Endothelial cell of umbilical vein (primary cell): ENCODE results near the gene GPALPP1. TPM values are rescaled to one million over a fixed set of nuclear protein-coding genes. Genes with fewer than 3 reads are reported as not detected.
"Not testable (repeated sequence)": the region's sequence is repeated elsewhere in the genome, so short reads cannot be mapped to it uniquely, and the experiment has no call there.

ENCODE experiments used
- BruUV-seq: library from RNA; stranded (reverse); fragments of 400-500 nt; replicated peaks from 2 replicates; lab custom pipeline; 2021; lab: Mats Ljungman, UMichigan
- CTCF ChIA-PET: fragments of 300-600, 350-600 bp; sonication (Branson Sonifier 250); formaldehyde crosslinking; loops from one replicate; lab custom pipeline; 2021; ENCODE audit warnings: antibody characterized with exemption, inconsistent platforms; lab: Charles Lee
- POLR2A ChIA-PET: fragments of 300-600, 350-600 bp; sonication (Branson Sonifier 250); formaldehyde crosslinking; loops from one replicate; lab custom pipeline; 2021; ENCODE audit warnings: antibody characterized with exemption, inconsistent platforms; lab: Charles Lee
- DNase-seq: peaks from one replicate; pipeline ENCODE4 v3.0.0-alpha.2; 2011; ENCODE audit warnings: low read depth, low spot score
- FAIRE-seq: peaks from 2 replicates; lab custom pipeline; 2011; peaks lifted over from hg19 to GRCh38; lab: Jason Lieb, UNC
- H2AFZ ChIP-seq: 2 replicates; pipeline ENCODE4 v1.6.0; 2012; ENCODE audit warnings: low read depth, low read length, control low read depth, inconsistent platforms
- H3K27ac ChIP-seq: 2 replicates; pipeline ENCODE4 v1.5.1; 2011; ENCODE audit warnings: low read depth, mild to moderate bottlenecking, control low read depth, low read length, moderate library complexity; ENCODE audit not compliant: insufficient read depth
- H3K27me3 ChIP-seq, 2 experiments: 2 replicates each; pipeline versions ENCODE4 v1.6.0 to v1.6.1; 2011; ENCODE audit warnings: low read length in 2 of 2, mixed read lengths in 1 of 2; ENCODE audit not compliant: control insufficient read depth in 2 of 2, insufficient read depth in 2 of 2
- H3K36me3 ChIP-seq, 2 experiments: 2 replicates in 1 of 2; 3 replicates in 1 of 2; pipeline ENCODE4 v1.5.1; 2011; ENCODE audit warnings: low read length in 2 of 2, mild to moderate bottlenecking in 1 of 2, moderate library complexity in 1 of 2; ENCODE audit not compliant: control insufficient read depth in 2 of 2, insufficient read depth in 2 of 2; ENCODE audit errors: extremely low read depth in 1 of 2
- H3K4me1 ChIP-seq: 3 replicates; pipeline ENCODE4 v1.5.1; 2011; ENCODE audit warnings: mild to moderate bottlenecking, low read length; ENCODE audit not compliant: control insufficient read depth, insufficient read depth; ENCODE audit errors: extremely low read depth
- H3K4me2 ChIP-seq: 2 replicates; pipeline ENCODE4 v1.6.1; 2011; ENCODE audit warnings: low read length, control low read depth, mixed read lengths; ENCODE audit not compliant: insufficient read depth
- H3K4me3 ChIP-seq, 3 experiments: fragments of 200-600 bp in 1 of 3; sonication (generic), shearing (Covaris generic) in 1 of 3; replicated peaks in 1 of 3; 2 replicates each; pipeline ENCODE4 v1.5.1; 2011 to 2016; ENCODE audit warnings: control low read depth in 3 of 3, low read length in 3 of 3, mild to moderate bottlenecking in 2 of 3, inconsistent platforms in 1 of 3, low read depth in 1 of 3, moderate library complexity in 1 of 3; ENCODE audit not compliant: insufficient read depth in 1 of 3
- H3K79me2 ChIP-seq: 2 replicates; pipeline ENCODE4 v1.6.0; 2012; ENCODE audit warnings: low read length, inconsistent platforms; ENCODE audit not compliant: control insufficient read depth, insufficient read depth
- H3K9ac ChIP-seq: replicated peaks from 2 replicates; pipeline ENCODE3; 2011; ENCODE audit warnings: low read length, control low read depth; ENCODE audit not compliant: insufficient read depth; ENCODE audit errors: extremely low read depth
- H3K9me1 ChIP-seq: replicated peaks from 3 replicates; pipeline ENCODE4 v1.6.0; 2011; ENCODE audit warnings: mild to moderate bottlenecking, low read length; ENCODE audit not compliant: control insufficient read depth, insufficient read depth; ENCODE audit errors: extremely low read depth
- H3K9me3 ChIP-seq: replicated peaks from 2 replicates; pipeline ENCODE4 v1.5.1; 2012; ENCODE audit warnings: low read length, inconsistent platforms; ENCODE audit not compliant: control insufficient read depth, insufficient read depth
- H4K20me1 ChIP-seq: replicated peaks from 2 replicates; pipeline ENCODE3; 2011; ENCODE audit warnings: mild to moderate bottlenecking, low read length; ENCODE audit not compliant: control insufficient read depth, insufficient read depth; ENCODE audit errors: extremely low read depth
- EZH2 ChIP-seq: IDR thresholded peaks from 2 replicates; pipeline ENCODE4 v1.6.1; 2012; ENCODE audit warnings: borderline replicate concordance, low read depth, mild to moderate bottlenecking, moderate library complexity, low read length, inconsistent platforms; ENCODE audit not compliant: severe bottlenecking
- FOS ChIP-seq: IDR thresholded peaks from 2 replicates; pipeline ENCODE4 v1.6.1; 2011; ENCODE audit warnings: mild to moderate bottlenecking, low read length, moderate library complexity, borderline replicate concordance; ENCODE audit not compliant: insufficient read depth
- GATA2 ChIP-seq: IDR thresholded peaks from 2 replicates; pipeline ENCODE4 v1.7.0; 2011; ENCODE audit warnings: low read depth, mild to moderate bottlenecking, moderate library complexity, mixed read lengths, low read length; ENCODE audit not compliant: insufficient read length, insufficient read depth
- JUN ChIP-seq: IDR thresholded peaks from 2 replicates; pipeline ENCODE4 v1.6.1; 2011; ENCODE audit warnings: borderline replicate concordance, low read depth; ENCODE audit not compliant: insufficient read length, insufficient read depth
- MYC ChIP-seq: IDR thresholded peaks from one replicate; pipeline ENCODE4 v1.6.1; 2011; ENCODE audit warnings: mild to moderate bottlenecking, low read depth, low read length
- POLR2A ChIP-seq: IDR thresholded peaks from 2 replicates; pipeline ENCODE4 v1.6.1; 2012; ENCODE audit warnings: low read depth, mild to moderate bottlenecking, control low read depth, low read length
- POLR2AphosphoS5 ChIP-seq: IDR thresholded peaks from 2 replicates; pipeline ENCODE4 v1.6.1; 2012; ENCODE audit warnings: low read depth, mild to moderate bottlenecking, control low read depth, low read length, moderate library complexity; ENCODE audit not compliant: insufficient read depth
- dilution Hi-C: fragments of 300-500 bp; cut with MboI; formaldehyde crosslinking; loops from one replicate; pipeline ENCODE4 v1.15.0; 2019; ENCODE audit warnings: low sequenced_read_pairs; ENCODE audit not compliant: extremely low pct_ligation_motif_present
- intact Hi-C: fragments of 100-400 bp; cut with micrococcal nuclease; formaldehyde crosslinking; loops from one replicate; pipeline ENCODE4 v1.10.0; 2022
- polyA plus RNA-seq, 4 experiments: library from polyadenylated mRNA; depleted of rRNA in 3 of 4; stranded (reverse) in 3 of 4; unstranded in 1 of 4; fragments of >200 nt; gene quantifications; 2 replicates each; pipeline versions ENCODE4 v1.2.1 to v1.2.3, GENCODE V29; 2011 to 2012; ENCODE audit warnings: missing spikeins in 1 of 4
- total RNA-seq: library from RNA; stranded (reverse); gene quantifications from 2 replicates; pipeline ENCODE4 v1.2.3, GENCODE V29; 2021
- TF ChIP-seq, protein P1 (sequence below): IDR thresholded peaks from 2 replicates; pipeline ENCODE4 v1.6.1; 2011; ENCODE audit not compliant: insufficient read depth, insufficient read length
- TF ChIP-seq, protein P2 (sequence below), 2 donors: IDR thresholded peaks; 1 replicate in 1 of 2; 2 replicates in 1 of 2; pipeline ENCODE4 v1.5.1; 2011; ENCODE audit warnings: low read length in 2 of 2, mild to moderate bottlenecking in 2 of 2, moderate library complexity in 2 of 2, control low read depth in 1 of 2, inconsistent platforms in 1 of 2, low read depth in 1 of 2; ENCODE audit not compliant: insufficient read depth in 1 of 2; ENCODE audit errors: extremely low read depth in 1 of 2

Gene GPALPP1
- total and polyA plus RNA-seq, 2 donors (not counting 3 experiments of a cell fraction or from before 2014, with no cell fraction given), result 8.5 to 28.2 TPM

DNA sequence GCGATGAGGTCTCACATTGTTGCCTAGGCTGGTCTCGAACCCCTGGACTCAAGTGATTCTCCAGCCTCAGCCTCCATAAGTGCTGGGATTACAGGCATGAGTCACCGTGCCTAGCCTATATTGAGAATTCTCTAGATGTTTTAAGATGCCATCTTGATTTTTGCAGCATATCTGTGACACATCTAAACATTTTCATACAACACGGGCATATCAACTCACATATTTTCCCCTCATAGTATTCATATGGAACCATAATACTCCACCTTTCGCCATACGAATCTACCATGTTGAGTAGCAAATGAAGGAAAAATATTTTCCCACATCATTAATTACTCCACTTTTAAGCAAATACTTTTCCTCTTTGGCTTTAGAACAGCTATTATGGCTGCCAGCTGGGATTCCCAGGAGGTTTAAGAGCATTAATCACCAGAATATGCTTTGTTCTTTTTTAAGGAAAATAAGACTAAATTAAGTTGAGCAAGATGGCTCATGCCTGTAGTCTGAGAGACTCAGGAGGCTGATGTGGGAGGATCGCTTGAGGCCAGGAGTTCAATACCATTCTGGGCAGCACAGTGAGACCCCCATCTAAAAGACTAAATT is 74.0 kb downstream of the GPALPP1 start:
- Histone ChIP-seq H2AFZ (no peak overlapping the region), H3K9ac (no peak overlapping the region), H3K4me2 (no peak overlapping the region), H3K4me3 (no peak overlapping the region), H3K27ac (no peak overlapping the region), H4K20me1 (no peaks in the 10 kb centered on the region), H3K9me1 (no peaks in the 10 kb centered on the region), H3K4me1 (no peaks in the 10 kb centered on the region), H3K79me2 (no peaks in the 10 kb centered on the region), H3K27me3 (peaks cover 4 to 5% of the 10 kb centered on the region in 2 experiments), H3K36me3 (no peaks in the 10 kb centered on the region), H3K9me3 (no peaks in the 10 kb centered on the region)
- no TSS peak for BruUV-seq
- DNase-seq (no peak), FAIRE-seq (no peak)
- TF ChIP-seq POLR2A (no peak), JUN (no peak), MYC (no peak), GATA2 (no peak), POLR2AphosphoS5 (no peak), EZH2 (no peak), FOS (no peak)
- TF ChIP-seq, protein P1, sequence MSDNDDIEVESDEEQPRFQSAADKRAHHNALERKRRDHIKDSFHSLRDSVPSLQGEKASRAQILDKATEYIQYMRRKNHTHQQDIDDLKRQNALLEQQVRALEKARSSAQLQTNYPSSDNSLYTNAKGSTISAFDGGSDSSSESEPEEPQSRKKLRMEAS, result no peak
- TF ChIP-seq, protein P2, sequence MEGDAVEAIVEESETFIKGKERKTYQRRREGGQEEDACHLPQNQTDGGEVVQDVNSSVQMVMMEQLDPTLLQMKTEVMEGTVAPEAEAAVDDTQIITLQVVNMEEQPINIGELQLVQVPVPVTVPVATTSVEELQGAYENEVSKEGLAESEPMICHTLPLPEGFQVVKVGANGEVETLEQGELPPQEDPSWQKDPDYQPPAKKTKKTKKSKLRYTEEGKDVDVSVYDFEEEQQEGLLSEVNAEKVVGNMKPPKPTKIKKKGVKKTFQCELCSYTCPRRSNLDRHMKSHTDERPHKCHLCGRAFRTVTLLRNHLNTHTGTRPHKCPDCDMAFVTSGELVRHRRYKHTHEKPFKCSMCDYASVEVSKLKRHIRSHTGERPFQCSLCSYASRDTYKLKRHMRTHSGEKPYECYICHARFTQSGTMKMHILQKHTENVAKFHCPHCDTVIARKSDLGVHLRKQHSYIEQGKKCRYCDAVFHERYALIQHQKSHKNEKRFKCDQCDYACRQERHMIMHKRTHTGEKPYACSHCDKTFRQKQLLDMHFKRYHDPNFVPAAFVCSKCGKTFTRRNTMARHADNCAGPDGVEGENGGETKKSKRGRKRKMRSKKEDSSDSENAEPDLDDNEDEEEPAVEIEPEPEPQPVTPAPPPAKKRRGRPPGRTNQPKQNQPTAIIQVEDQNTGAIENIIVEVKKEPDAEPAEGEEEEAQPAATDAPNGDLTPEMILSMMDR (IDR thresholded peaks at IDR 0.05; ENCODE audit: extremely low read depth in 1 of 2, insufficient read depth in 1 of 2, low read depth in 1 of 2, low read length in 2 of 2), result no peak
- POLR2A ChIA-PET, result no interaction called here
- intact Hi-C loops, result no loop called here
- CTCF ChIA-PET, result no interaction called here
- dilution Hi-C loops, result no loop called here

GRCh38 chr13:45063889-45064288 is 74.6 kb downstream of the GPALPP1 start:
- H3K4me1 ChIP-seq, H3K4me2 ChIP-seq, H3K9me3 ChIP-seq, H3K9me1 ChIP-seq, H3K27me3 ChIP-seq, DNase-seq, dilution Hi-C loops, H3K9ac ChIP-seq, H3K79me2 ChIP-seq, H4K20me1 ChIP-seq, BruUV-seq, POLR2A ChIA-PET, CTCF ChIA-PET, intact Hi-C loops, H3K27ac ChIP-seq, H2AFZ ChIP-seq, H3K4me3 ChIP-seq, H3K36me3 ChIP-seq, FAIRE-seq: not testable (repeated sequence)
